GM15510 (cell line): Measurements from ENCODE around the gene FAM3B.

Source experiments
- POLR2A ChIP-seq: IDR thresholded peaks from 3 replicates; pipeline ENCODE4 v1.6.1; 2011; ENCODE audit warnings: borderline replicate concordance; ENCODE audit not compliant: insufficient read length; ENCODE audit errors: extremely low read depth

Gene FAM3B, protein sequence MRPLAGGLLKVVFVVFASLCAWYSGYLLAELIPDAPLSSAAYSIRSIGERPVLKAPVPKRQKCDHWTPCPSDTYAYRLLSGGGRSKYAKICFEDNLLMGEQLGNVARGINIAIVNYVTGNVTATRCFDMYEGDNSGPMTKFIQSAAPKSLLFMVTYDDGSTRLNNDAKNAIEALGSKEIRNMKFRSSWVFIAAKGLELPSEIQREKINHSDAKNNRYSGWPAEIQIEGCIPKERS

DNA sequence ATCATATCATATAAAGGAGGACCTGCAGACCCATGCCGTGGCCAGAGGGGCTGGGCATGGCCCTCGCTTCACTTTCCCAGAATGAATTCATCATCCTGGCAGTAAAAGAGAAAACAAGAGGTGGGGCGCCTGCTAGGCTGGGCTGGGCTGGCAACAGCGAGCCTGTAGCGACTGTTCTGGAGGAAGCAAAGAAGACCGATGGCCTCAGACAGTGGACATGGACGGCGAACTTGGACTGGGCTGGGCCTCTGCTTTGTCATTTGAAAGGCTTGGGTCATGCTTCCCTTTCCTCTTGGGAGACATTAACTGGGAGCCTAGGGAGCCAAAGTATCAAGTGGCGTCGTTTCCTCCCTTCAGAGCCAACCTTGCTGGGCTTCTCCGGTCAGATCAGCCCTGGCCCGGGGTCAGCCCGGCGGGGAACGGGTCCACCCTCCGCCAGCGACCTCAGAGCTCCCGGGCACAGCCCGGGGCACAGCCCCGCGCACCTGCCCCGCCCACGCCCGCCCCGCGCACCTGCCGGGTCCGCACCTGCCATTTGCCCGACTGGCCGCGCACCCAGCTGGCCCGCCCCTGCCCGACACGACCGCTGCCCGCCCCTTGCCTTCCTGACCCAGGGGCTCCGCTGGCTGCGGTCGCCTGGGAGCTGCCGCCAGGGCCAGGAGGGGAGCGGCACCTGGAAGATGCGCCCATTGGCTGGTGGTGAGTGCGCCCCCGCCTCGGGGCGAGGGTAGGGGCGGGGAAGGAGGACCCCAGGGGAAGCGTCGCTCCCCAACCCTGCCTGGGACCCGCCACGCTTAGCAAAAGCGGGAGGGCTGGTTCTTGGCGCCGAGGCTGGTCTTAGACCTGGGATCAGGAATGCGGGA is at the start of gene FAM3B:
TSS of gene FAM3B (plus strand) at position 602 of the 863 bp plus-strand sequence. CDS start at position 681, 79 bp downstream.
- TF ChIP-seq POLR2A, result no peak

DNA sequence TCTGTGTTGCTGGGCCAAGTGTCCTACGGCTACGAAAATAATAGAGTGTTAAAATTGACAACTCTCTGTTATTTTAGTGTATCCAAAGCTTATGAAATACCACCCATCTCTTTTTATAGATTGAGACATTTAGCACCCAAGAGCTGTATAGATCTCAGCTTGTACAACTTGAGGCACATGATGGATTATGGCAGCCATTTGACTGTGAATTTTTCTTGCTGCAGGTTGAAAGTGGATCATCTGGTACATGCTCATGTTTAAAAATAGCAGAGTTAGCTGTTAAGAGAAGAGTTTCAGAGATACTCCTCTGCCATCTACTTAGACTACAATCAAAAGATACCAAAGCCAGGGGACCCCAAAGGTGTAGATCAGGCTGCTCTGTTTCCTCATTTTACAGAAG is 49.3 kb upstream of the FAM3B start:
- no peak for TF ChIP-seq POLR2A

DNA sequence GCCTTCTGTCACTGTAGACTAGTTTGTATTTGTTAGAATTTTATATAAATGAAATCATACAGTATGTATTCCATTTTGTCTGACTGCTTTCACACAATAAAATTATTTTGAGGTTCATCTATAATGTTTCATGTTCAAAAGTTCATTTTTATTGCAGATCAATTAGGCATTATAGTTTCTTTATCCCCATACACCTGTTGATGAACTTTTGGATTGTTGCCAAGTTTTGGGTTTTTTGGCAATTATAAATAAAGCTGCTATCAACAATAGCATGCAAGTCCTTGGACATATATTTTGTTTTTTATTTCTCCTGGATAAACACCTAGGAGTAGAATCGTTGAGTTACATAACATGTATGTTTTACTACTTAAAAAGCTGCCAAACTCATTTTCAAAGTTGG is 47.1 kb upstream of the FAM3B start:
- TF ChIP-seq POLR2A, result no peak

DNA sequence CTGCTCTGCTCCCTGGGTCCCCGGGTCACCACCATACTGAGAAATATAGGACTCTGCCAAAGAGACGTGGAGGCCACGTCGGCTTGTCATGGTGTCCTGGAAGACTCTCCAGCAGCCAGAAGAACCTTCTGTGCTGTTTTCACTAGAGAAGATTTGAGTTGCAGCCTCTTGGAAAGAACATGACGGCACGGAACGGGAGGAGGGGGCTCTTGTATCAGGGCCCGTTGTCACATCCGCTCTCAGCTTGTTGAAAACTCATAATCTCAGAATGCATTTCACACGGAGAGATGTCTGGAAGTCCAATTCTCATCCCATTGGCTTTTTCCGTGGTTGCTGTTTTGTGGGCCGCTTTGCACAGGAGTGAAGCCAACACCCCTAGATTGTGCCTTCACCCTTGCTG is 39.4 kb upstream of the FAM3B start:
- TF ChIP-seq POLR2A, result no peak

DNA sequence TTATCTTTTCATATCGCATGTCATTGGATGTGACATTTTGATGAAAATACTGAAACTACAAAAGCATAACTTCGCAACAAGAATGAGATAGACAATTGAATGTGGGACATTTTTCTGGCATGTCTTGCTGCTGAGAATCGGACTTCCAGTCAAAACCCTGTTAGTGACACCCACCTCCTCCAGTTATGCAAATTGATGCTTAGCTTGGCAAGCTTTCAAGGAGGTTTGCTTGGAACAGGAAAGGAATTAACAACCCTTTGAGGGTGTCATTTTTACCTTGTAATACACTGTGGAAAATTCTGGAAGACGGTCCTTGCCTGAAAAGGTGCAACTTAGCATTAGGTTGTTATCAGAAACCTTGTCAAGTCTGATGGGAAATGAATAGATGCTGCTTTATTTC is 38.8 kb upstream of the FAM3B start:
- no peak for TF ChIP-seq POLR2A

DNA sequence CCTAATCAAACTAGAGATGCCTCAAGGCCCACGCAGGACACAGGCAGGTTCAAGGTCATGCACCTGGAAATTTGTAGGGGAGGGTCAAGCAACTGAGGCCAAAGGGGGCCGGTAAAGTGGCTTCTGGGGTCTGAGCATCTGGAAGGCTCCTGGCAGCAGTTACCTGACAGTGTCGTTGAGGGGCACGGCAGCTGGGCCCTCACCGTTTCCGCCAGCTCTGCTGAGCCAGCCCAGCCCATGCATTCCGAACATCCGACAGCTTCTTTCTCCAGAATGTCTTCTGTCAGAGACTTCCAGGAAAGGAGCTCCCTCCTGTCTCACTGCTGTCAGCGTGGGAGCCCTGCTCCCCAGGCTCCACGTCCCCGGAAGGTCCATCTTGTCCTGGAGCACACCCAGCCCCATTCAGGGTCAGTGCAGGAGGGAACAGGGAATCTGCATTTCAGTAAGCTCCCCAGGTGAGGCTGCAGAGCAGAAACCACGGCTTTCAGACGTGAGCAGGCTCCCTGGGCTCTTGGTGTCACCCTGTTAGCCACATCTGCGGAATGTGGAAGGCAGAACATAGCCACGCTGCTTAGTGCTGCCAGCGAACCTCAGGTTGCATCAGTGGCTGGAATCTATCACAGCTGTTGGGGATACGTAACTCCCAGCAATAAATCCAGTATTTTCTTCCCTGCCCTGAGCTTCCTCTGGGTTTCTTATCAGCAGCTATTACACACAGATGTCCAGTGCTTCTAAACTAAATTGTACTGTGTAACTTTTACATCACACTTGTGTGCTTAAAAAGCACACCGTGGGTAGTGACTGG is 36.3 kb upstream of the FAM3B start:
- TF ChIP-seq POLR2A, result no peak

DNA sequence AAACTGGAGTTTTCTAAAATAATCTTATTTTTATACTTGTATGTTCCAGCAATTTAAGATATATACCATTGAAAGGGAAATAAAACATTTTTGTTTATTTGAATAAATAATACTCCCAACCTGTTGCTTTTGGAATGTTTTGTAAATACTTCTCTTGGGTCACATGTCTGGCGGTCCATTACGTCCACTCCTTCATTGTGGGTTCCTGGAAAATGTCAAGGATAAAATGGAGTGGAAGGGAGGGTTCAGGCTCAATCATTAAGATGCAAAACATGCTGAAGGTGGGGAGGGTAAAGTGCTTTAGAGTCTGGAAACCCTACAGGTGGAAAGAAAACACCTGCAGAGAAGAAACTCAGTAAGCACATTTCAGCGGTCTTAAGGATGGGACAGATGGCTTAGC is 34.2 kb upstream of the FAM3B start:
- no peak for TF ChIP-seq POLR2A

DNA sequence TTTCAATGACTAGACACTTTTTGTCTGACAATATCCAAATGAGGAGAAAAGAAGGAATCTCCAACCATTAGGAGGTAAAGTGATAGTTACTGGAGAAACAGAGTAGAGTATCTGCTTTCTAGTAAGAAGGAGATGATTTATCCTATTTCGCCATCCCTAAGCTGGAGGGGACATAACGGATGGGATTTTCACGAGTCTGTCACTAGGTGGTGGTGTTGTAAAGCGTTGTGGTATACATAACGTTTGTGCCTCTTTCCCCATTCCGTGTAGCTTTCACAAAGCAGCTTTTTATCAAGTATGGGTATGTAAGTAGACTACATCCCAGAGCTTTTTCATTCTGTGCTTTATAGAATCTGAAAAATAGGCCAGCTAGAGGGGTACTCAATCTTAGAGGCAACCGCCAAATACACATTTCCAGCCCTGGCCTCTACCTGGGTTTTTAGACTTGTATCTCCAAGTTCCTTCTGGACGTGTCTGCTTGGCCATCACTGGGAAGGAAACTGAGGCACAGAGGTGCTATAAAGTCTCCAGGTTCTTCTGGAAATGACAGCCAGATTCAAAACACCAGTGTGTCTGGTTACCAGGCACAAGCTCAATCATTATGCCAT is 33.3 kb upstream of the FAM3B start:
- TF ChIP-seq POLR2A, result no peak

DNA sequence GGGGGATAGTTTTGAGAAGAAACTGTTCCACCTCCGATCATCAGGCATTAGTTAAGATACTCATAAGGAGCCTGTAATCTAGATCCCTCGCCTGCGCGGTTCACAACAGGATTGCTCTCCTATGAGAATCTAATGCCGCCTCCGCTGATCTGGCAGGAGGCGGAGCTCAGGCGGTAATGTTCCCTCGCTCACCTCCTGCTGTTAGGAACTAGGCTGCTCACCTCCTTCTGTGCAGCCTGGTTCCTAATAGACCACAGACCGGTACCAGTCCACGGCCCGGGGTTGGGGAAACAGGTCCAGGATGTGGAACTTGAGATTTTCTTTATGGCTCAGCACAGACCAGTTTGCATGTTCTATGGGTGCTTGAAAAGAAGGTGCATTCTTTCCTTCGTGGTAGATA is 27.2 kb upstream of the FAM3B start:
- no peak for TF ChIP-seq POLR2A

DNA sequence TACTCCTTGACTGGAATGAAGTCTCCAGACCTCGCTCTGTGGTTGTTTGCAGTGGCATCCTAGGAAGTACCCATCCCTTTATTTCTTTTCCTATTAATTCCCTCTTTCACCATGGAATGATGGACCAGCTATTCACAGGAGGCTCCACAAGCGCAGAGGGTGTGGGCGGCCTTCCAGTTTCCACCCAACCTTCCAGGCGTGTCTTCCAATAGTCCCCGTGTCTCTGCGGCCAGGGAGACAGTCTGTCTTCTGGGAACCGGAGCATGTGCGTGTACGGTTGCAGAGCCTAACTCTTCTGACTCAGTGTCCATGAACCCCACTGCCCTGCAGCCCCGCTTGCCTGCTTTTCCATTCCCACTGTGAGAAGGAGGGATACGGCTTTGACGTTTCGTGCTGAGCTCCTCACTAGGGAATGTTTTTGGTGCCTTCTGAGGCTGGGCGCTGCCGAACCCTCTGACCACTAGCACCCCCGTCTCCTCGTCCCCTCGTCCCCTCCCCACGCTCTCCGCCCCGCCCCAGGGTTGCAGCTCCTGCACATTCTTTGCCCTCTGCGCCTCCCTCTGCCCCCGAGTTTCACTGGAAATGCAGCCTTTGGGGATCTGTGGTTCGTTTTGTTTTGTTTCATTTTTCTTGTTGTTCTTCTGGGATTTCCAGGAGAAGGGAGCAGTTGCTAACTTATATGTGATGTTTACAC is 26.3 kb upstream of the FAM3B start:
- no peak for TF ChIP-seq POLR2A

DNA sequence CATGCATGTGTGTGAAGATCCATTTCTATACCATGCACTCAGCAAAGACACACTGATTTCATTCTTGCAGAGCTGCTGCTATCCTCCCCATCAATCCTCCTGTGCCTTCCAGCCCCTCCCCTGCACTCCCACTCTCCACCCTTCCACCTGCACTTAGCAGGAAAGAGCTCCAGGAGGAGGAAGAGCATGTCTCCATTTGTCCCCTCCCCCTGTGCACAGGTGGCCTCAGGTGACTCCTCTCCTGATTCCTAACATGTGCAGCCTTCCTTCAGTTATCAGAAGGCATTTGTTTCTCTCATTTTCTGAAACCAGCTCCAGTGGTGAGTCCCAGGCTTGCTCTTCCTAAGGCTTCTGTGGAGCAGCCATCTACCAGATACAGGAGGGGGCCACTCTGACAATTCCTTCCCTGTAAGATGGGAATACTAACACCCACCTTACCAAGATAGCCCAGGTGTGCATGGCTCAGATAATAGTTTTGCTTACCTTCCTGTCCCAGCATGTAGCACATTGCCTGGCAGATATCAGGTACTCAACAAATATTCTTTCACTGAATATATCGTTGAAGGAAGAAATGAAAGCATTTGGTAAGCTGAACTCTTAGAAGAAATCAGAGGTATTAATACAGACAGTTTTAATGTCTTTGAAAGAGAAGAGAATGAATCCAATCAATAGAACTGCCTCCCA is 21.9 kb upstream of the FAM3B start:
- TF ChIP-seq POLR2A, result no peak

DNA sequence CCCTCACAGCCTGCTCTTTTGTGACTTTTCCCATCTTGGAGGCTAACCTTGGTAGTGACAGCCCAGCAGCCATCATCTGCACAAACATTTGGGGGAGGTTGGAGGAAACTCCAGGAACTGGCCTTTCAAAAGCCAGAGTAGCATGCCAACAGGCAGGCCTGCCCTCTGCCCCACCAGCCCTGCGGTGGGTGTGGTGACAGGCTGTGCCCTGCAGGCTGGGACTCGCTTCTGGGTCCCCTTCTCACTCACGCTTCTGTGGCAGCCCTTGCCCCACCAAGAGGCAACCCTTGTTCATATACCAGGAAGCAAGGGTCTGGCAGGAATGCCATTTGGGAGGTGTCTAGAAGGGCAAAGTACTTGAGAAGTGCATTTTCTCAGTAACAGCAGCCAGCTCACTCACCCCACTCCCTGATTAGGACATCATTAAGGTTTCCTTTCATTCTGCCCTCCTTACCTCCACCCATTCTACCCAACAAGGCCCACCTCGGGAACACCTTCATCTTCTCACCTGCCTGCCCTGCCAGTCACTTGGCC is 20.8 kb upstream of the FAM3B start:
- TF ChIP-seq POLR2A, result no peak

DNA sequence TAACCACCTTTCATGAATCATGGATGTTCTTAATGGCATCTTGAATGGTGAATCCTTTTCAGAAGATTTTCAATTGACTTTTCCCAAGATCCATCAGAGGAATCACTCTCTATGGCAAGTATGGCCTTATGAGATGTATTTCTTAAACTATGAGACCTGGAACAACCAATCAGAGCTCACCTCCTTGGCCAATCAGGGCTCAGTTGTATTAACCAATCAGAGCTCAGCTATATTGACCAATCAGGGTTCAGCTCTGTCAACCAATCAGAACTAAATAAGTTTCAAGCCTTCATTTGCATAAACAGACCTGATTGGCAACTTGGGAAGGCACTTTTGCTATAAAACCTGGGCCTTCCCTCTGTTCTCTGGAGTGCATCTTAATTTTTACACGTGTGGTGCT is 13.6 kb upstream of the FAM3B start:
- TF ChIP-seq POLR2A, result no peak

DNA sequence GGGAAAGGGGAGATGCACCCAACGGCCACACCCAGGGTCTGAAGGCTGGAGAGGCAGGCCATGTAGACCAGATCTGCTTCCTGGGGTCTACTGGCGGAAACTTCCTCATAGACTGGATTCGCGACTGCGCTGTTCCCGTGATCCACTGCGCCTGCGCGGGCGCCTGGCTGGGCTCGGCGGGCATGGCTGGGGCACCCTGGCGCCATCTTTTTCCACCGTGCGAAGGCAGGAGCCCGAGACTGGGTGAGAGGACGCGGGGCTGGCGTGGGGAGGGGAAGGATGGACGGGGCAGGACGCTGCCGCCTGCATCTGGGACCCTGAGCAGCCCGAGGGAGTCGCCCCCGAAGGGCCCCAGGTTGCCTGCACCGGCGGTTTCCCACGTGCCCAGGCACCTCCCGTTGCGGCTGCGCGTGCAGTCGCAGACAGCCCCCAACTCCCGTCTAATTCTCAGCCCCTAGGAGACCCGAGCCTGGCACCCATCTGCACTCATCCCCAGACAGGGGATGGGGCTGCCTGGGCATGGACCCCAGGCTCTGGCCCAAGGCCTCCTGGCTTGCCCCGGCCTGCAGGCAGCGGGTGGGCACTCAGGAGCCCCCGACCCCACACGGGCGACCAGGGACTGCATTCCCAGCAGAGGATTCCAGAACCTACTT is 12.4 kb upstream of the FAM3B start:
- no peak for TF ChIP-seq POLR2A

DNA sequence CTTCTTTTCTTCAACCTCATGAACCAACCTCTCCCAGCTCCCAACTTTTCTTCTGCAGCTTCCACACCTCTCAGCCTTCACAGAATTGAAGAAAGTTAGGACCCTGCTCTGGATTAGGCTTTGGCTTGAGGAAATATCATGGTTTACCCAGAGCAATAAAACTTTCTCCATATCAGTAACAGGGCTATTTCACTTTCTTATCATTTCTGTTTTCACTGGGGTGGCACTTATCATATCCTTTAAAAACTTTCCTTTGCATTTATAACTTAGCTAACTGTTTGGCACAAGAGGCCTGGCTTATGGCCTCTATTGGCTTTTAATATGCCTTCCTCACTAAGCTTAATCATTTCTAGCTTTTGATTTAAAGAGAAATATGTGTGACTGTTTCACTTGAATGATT is 9.4 kb upstream of the FAM3B start:
- no peak for TF ChIP-seq POLR2A
